ENCODE results near the gene CEP350. TPM values are rescaled to one million over a fixed set of nuclear protein-coding genes. Genes with fewer than 3 reads are reported as not detected.

CEP350 gene
- total and polyA plus RNA-seq, 2 of the 4 experiments (the other 2 are of a cell fraction): 5.0 to 36.4 TPM

GRCh38 chr1:179984101-179984500 lies 29.5 kb downstream of the CEP350 start:
- H3K23ac ChIP-seq (ENCODE audit: low read depth, low read length): no peak overlapping the region
- no peak overlapping the region for H3K4me2 ChIP-seq (ENCODE audit: low read depth, low read length)
- H3K4ac ChIP-seq (ENCODE audit: low read depth, low read length): no peak overlapping the region
- no peak overlapping the region for H4K8ac ChIP-seq (ENCODE audit: low read depth in 2 of 2, low read length in 2 of 2)
- H3K18ac ChIP-seq (ENCODE audit: low read depth, low read length): no peak overlapping the region
- H3K36me3 ChIP-seq (ENCODE audit: control insufficient read depth, insufficient read depth, low read length): peaks cover 5% of the 10 kb centered on the region
- no peak overlapping the region for H2AK5ac ChIP-seq (ENCODE audit: low read depth, low read length)
- H2AFZ ChIP-seq (replicated peaks; ENCODE audit: low read length, poor library complexity): no peak overlapping the region
- no peak overlapping the region for H3K27ac ChIP-seq (ENCODE audit: insufficient read depth, low read length)
- H2AK9ac ChIP-seq (replicated peaks; ENCODE audit: low read depth, low read length, poor library complexity): no peak overlapping the region
- H2BK20ac ChIP-seq (ENCODE audit: low read depth, low read length): no peak overlapping the region
- dilution Hi-C loops (cut with HindIII; ENCODE audit: low sequenced_read_pairs, unreplicated experiment) (no loop called here), in situ Hi-C loops (cut with MboI; ENCODE audit: low sequenced_read_pairs) (no loop called here), intact Hi-C loops (cut with micrococcal nuclease) (no loop called here)
- peaks cover 16% of the 10 kb centered on the region; the same call in 1 of the 2 replicates for H4K20me1 ChIP-seq (ENCODE audit: insufficient read depth, low read length)
- H3K4me3 ChIP-seq (ENCODE audit: insufficient read depth, low read depth, low read length): no peak overlapping the region
- ATAC-seq (ENCODE audit: low read depth): no peak
- peaks cover 32 to 39% of the 10 kb centered on the region in 2 experiments for H3K79me1 ChIP-seq (ENCODE audit: low read depth in 1 of 2, low read length in 2 of 2)
- H3K4me1 ChIP-seq (ENCODE audit: control insufficient read depth, insufficient read depth, low read length): no peaks in the 10 kb centered on the region
- no peak for DNase-seq
- no peaks in the 10 kb centered on the region for H3K9me3 ChIP-seq (ENCODE audit: control insufficient read depth, insufficient read depth, low read length)
- no TSS peak for BruUV-seq (replicated peaks)
- H3K56ac ChIP-seq (ENCODE audit: extremely low read depth, insufficient read depth, low read length): no peak overlapping the region
- no peak overlapping the region for H2BK120ac ChIP-seq (ENCODE audit: low read depth, low read length)
- ChIA-PET POLR2A (ENCODE audit: unreplicated experiment) (no interaction called here), CTCF (no interaction called here)
- H4K91ac ChIP-seq (ENCODE audit: insufficient read depth, low read depth, low read length): no peak overlapping the region
- H4K5ac ChIP-seq (ENCODE audit: low read depth, low read length): no peak overlapping the region
- no CpG with 5 or more reads among the region's 1 CpG for WGBS, 2 experiments (ENCODE audit: extremely low coverage in 2 of 2, insufficient read length in 1 of 2)
- H3K14ac ChIP-seq (replicated peaks; ENCODE audit: low read depth, low read length): no peak overlapping the region
- no peaks in the 10 kb centered on the region for H3K27me3 ChIP-seq (ENCODE audit: control insufficient read depth, insufficient read depth, low read length)
- no peak overlapping the region for H3K9ac ChIP-seq (ENCODE audit: low read depth, low read length)
- no peak overlapping the region for H2BK15ac ChIP-seq (ENCODE audit: low read depth, low read length)
- TF ChIP-seq MXI1 (IDR thresholded peaks at IDR 0.05; ENCODE audit: borderline replicate concordance, low read depth, low read length) (no peak), POLR2A (IDR thresholded peaks at IDR 0.05; ENCODE audit: low read depth, low read length) (no peak), BHLHE40 (IDR thresholded peaks at IDR 0.05; ENCODE audit: low read depth, low read length) (no peak), NFE2L2 (IDR thresholded peaks at IDR 0.05; ENCODE audit: low read depth, low read length) (no peak), CHD1 (IDR thresholded peaks at IDR 0.05; ENCODE audit: low read depth, low read length) (no peak), RAD21 (IDR thresholded peaks at IDR 0.05; ENCODE audit: low read length) (no peak), ELK1 (IDR thresholded peaks at IDR 0.05; ENCODE audit: borderline replicate concordance, low read depth, low read length) (no peak), RFX5 (IDR thresholded peaks at IDR 0.05; ENCODE audit: low read depth, low read length) (no peak), RCOR1 (IDR thresholded peaks at IDR 0.05; ENCODE audit: insufficient replicate concordance, low read length) (no peak), SMC3 (IDR thresholded peaks at IDR 0.05; ENCODE audit: low read depth, low read length) (no peak), MAFK (IDR thresholded peaks at IDR 0.05; ENCODE audit: low read depth, low read length) (no peak)
- TF ChIP-seq, protein P1, sequence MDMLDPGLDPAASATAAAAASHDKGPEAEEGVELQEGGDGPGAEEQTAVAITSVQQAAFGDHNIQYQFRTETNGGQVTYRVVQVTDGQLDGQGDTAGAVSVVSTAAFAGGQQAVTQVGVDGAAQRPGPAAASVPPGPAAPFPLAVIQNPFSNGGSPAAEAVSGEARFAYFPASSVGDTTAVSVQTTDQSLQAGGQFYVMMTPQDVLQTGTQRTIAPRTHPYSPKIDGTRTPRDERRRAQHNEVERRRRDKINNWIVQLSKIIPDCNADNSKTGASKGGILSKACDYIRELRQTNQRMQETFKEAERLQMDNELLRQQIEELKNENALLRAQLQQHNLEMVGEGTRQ (IDR thresholded peaks at IDR 0.05; ENCODE audit: low read depth, low read length): no peak
- H3K9me1 ChIP-seq (ENCODE audit: insufficient read depth, low read length): 0 out of 2 replicates have a peak, but pooled peaks cover 3% of the 10 kb centered on the region
- H2BK5ac ChIP-seq (ENCODE audit: low read depth, low read length, poor library complexity, severe bottlenecking): no peak overlapping the region
